Stimulated activated memory B cell treated with anti-CD40 and anti-IgM and Interleukin-4, amounts not matched to agents 10 μg/mL and 1 μg/mL and 100 μg/mL, for 72 hours (primary cell): ENCODE measurements around the gene PPFIBP2.

Experiments used
- ATAC-seq: fragments of 150-1000 bp; cut with Tn5 transposase; 2 replicates; pipeline ENCODE4 v1.10.0; 2021
- H3K27ac Mint-ChIP-seq: one replicate; pipeline ENCODE4 v1.8.0; 2022; ENCODE audit warnings: mild to moderate bottlenecking, mixed read lengths
- H3K27me3 Mint-ChIP-seq: one replicate; pipeline ENCODE4 v1.8.0; 2022; ENCODE audit warnings: mixed read lengths
- H3K36me3 Mint-ChIP-seq: one replicate; pipeline ENCODE4 v1.8.0; 2022; ENCODE audit warnings: mixed read lengths
- H3K4me1 Mint-ChIP-seq: one replicate; pipeline ENCODE4 v1.8.0; 2022; ENCODE audit warnings: mixed read lengths
- H3K4me3 Mint-ChIP-seq: one replicate; pipeline ENCODE4 v1.8.0; 2022; ENCODE audit warnings: mild to moderate bottlenecking, moderate library complexity, mixed read lengths
- H3K9me3 Mint-ChIP-seq: one replicate; pipeline ENCODE4 v1.8.0; 2022; ENCODE audit warnings: mixed read lengths

PPFIBP2 gene

DNA sequence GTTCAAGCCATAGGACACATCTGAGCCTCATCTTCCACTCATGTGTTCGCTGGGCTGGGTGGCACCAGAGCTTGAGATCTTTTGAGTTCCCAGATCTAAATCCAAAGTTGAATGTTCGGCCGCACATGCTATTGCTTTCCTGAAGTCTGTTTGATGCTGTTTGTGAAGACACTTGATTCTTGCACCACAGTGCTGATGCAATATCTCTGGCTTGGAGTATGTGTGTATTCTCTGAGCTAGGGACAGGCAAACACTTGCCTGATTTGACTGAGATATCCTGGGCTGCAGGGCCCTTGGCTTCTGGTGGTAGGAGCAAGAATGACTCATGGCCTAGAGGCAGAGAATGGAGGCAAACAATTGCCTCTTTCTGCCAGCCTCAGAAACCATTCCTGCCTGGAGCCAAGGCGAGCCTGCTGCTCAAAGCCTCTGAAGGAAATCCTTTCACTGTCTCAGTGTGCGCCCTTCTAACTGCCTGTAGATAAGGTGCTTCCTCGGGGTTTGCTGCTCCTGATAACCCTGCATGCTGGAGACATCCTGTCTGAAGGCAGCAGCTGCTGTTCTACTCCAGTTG is 86.5 kb downstream of the PPFIBP2 start:
- ATAC-seq: no peak
- H3K36me3 Mint-ChIP-seq: peaks cover 25% of the 10 kb centered on the region
- no peaks in the 10 kb centered on the region for H3K4me1 Mint-ChIP-seq
- H3K27me3 Mint-ChIP-seq: no peaks in the 10 kb centered on the region
- H3K4me3 Mint-ChIP-seq: no peak overlapping the region
- H3K9me3 Mint-ChIP-seq: no peaks in the 10 kb centered on the region
- no peak overlapping the region for H3K27ac Mint-ChIP-seq

DNA sequence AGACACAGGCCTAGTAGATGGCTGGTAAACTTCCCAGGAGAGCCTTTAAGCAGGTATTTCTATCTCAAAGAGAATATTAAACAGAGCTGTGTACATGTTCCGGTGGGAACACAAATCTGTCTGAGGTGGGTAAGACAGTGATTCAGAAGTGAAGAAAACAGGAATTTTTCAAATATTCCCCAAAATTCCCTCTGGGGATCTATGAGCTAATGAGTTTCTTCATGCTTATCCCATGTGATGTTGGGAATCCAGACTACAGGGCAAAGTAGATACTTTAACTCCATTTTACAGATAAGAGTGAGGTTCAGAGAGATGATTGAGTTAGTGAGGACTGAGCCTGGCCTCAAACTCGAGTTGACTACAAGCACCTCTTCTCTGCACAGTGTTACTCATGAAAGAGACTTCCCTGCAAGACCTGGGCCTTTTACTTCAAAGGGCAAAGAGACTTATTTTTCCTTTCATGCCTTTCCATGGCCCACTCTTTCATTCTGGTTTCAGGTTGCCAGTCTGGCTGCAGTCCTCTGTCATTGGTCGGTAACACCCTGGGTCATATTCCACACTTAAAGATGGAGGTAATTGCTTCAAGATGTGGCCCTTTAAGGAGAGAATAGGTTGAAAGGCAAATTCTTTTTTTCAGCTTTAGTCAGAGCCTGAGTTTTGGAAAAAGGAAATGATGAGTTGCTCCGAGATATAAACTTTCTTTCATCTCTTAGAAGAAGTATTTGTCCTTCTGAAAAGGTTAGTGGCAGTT is 89.4 kb downstream of the PPFIBP2 start:
- Mint-ChIP-seq H3K4me3 (no peak overlapping the region), H3K4me1 (no peaks in the 10 kb centered on the region), H3K27me3 (no peaks in the 10 kb centered on the region), H3K27ac (no peak overlapping the region), H3K9me3 (no peaks in the 10 kb centered on the region), H3K36me3 (peaks cover 19% of the 10 kb centered on the region)
- ATAC-seq: no peak

DNA sequence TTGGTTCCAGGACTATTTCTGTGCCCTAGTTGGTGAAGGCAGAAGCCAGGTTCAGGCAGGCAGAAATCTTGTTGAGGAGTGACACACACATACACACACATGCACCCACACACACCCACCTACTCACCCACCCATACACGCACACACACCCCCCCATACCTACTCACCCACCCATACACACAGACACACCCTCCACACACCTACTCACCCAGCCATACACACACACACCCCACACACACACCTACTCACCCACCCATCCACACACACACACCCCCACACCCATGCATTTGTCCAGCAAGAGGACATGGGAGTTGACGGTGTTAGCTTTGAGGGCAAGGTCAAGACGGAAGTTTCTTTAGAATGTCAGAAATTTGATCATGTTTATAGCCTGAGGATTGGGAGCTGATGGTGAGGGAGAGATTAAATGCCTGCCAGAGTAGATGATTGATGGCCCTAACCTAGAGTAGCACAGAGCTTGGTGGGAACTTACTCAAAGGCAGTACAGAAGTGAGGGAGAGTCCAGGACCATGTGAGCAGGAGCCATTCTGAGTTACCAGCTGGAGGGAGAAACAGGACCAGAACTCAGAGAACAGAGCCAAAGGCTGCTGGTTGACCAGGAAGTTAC is 90.6 kb downstream of the PPFIBP2 start:
- H3K27me3 Mint-ChIP-seq: no peaks in the 10 kb centered on the region
- no peak overlapping the region for H3K27ac Mint-ChIP-seq
- peaks cover 13% of the 10 kb centered on the region for H3K36me3 Mint-ChIP-seq
- H3K9me3 Mint-ChIP-seq: no peaks in the 10 kb centered on the region
- H3K4me3 Mint-ChIP-seq: no peak overlapping the region
- ATAC-seq: no peak
- no peaks in the 10 kb centered on the region for H3K4me1 Mint-ChIP-seq

DNA sequence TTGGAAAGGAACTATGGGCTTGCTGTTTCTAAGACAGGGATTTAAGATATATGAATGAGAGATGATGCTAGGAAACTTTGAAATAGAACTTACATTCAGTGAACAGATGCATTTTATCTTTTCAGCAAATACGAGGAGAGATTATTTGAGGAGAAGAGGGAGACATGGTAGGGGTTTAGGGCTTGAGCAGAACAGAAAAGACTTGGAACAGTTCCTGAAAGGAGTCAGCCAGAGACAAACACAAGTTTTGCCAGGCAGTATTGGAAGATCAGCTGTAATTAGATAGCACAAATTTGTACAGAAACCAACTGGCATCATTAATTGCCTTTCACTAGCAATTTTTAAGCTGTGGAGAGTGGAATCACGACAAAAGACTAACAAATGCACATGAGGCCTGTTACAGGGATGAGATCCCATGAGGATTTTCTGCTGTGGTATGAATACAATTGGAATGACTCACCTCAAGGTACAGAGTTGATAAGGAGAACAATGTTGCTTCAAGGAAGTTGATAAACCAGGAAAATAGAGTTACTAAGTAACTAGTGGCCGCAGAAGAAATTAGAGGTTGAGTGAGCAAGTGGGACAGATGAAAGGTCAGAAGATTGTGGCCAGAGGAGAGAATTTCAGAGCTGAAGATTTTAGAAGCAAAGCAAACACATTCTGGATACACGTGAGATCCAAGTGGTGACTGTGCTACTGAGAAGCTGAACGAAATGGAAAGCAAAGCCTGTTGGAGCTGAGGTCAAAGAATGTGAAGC is 91.6 kb downstream of the PPFIBP2 start:
- H3K9me3 Mint-ChIP-seq: no peaks in the 10 kb centered on the region
- H3K27ac Mint-ChIP-seq: no peak overlapping the region
- H3K4me1 Mint-ChIP-seq: no peaks in the 10 kb centered on the region
- H3K27me3 Mint-ChIP-seq: no peaks in the 10 kb centered on the region
- H3K4me3 Mint-ChIP-seq: no peak overlapping the region
- ATAC-seq: no peak
- H3K36me3 Mint-ChIP-seq: peaks cover 11% of the 10 kb centered on the region

DNA sequence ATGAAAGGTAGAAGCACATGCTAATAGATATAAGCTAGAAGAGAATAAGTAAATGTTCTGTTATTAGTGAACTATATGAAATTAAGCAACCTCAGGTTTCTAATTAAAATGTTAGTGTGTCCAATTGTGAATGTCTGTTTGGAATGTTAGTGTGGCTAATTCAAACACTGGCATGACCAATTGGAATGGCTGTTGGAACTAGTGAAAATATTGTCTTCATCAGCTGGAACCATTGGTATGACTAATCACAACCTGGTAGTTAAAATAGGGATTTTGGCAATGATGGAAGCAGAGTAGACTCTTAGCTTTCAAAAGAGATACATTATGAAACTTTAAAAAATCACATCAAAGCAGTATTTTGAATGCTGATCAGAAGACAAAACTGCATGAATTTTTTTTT is 92.7 kb downstream of the PPFIBP2 start:
- Mint-ChIP-seq H3K36me3 (peaks cover 11% of the 10 kb centered on the region), H3K4me3 (no peak overlapping the region), H3K9me3 (no peaks in the 10 kb centered on the region)

DNA sequence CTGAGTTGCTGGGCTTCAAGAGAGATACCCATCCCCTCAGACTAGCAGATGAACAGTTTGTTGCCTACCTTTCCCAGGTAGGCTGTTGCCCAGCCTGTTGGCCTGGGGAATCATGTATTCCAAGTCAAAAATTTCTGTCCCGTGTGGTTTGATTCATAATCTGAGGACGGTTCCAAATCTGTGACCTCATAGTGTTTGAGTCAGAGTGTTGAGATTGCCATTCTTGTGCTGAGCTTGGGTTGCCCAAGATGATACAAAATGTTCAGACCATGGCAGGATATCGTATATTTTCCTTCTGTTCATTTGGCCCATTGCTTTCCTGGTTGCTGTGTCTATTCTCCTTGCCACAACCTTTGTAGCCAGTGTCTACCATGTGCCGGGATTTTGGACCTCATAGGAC is 95.2 kb downstream of the PPFIBP2 start:
- Mint-ChIP-seq H3K27ac (no peak overlapping the region), H3K36me3 (peaks cover 37% of the 10 kb centered on the region), H3K4me3 (no peak overlapping the region), H3K9me3 (no peaks in the 10 kb centered on the region), H3K4me1 (no peaks in the 10 kb centered on the region), H3K27me3 (no peaks in the 10 kb centered on the region)
- ATAC-seq: no peak

More for the DNA sequence above, 92.7 kb downstream of the PPFIBP2 start:
- Mint-ChIP-seq H3K4me1 (no peaks in the 10 kb centered on the region), H3K27ac (no peak overlapping the region), H3K27me3 (no peaks in the 10 kb centered on the region)
- no peak for ATAC-seq

DNA sequence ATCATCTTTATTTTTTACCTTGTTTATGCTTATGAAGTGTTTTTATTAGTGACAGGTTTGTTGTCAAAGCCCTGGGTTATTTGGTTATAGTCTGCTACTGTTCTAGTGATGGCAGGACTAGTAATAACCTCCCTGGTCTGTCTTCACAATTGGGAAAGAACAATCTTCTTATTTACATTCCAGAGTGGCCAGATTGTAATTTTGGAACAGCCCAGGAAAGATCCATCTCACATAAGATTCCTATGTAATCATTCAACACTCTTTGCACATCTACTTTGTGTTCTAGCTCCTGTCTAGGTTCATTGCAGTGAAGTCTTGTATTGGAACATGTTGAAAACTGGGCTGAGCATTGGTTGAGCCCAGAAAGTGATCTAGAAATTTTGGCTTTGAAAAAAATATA is 95.7 kb downstream of the PPFIBP2 start:
- Mint-ChIP-seq H3K4me1 (no peaks in the 10 kb centered on the region), H3K27ac (no peak overlapping the region), H3K36me3 (peaks cover 42% of the 10 kb centered on the region), H3K9me3 (no peaks in the 10 kb centered on the region), H3K4me3 (no peak overlapping the region), H3K27me3 (no peaks in the 10 kb centered on the region)
- ATAC-seq: no peak

DNA sequence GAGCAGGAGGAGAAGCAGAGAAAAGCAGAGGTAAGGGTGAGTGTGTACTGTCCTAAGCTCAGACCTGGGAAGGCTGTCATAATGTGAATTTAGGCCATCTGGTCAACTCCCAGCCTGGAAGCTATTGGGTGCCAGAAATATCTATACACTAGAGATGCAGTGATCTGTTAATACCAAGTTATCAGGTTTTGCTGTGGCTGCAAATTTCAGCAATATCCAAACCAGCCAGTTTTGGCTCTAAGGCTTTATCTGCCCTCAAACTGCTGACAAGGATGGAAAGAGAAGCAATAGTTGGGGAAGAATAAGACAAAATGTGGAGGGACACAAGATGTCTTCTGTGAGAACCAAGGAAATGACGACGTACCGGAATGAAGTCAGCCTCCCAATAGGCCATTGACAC is 96.6 kb downstream of the PPFIBP2 start:
- Mint-ChIP-seq H3K4me1 (no peaks in the 10 kb centered on the region), H3K27ac (no peak overlapping the region), H3K4me3 (no peak overlapping the region), H3K36me3 (peaks cover 49% of the 10 kb centered on the region), H3K27me3 (no peaks in the 10 kb centered on the region), H3K9me3 (no peaks in the 10 kb centered on the region)
- no peak for ATAC-seq

DNA sequence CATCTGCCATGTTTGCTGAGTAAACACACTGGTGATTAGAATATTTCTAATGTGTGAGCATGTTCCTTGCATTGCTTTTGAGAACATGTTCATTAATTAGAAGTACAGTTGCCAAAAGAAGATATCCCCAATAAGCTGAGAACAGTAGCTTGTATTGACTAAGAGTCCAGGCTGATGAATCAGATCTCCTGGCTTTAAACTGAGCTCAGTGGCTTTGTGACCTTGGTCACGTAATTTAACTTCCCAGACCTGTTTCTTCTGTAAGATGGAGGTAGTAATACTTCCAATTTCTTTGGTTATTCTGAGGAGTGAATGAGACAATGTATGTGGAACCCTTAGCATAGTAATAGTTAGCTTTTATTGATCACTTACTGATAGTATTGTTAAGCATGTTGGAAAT is 97.6 kb downstream of the PPFIBP2 start:
- H3K36me3 Mint-ChIP-seq: peaks cover 59% of the 10 kb centered on the region
- no peaks in the 10 kb centered on the region for H3K4me1 Mint-ChIP-seq
- H3K27ac Mint-ChIP-seq: no peak overlapping the region
- no peaks in the 10 kb centered on the region for H3K9me3 Mint-ChIP-seq
- no peak for ATAC-seq
- H3K4me3 Mint-ChIP-seq: no peak overlapping the region
- no peaks in the 10 kb centered on the region for H3K27me3 Mint-ChIP-seq

DNA sequence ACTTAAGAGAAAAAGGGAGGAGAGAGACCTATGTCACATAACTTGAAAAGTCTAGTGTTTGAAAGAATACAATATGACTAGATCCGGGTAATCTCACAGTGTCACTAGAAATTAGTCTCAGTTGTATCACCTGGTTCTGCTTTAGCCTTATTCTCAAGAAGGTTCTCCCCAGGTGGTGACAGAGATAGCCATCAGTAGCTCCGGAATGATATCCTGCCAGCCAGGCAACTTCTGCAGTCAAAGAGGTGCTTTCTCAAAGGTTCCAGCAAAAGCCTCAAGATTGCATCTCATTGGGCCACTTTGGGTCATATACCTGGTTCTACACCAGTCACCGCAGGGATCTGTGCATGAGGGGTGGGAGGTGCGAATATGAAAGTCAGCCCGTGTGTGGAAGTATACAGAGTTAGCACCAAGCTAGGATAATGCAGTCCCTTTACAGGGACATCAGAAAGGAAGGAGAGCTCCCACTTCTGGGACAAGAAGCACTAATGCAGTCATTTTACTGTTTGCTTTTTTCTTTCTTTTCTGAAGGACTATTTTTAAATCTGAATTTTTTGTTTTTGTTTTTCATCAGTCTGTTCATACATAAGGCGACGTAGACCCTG is 98.4 kb downstream of the PPFIBP2 start:
- Mint-ChIP-seq H3K27ac (no peak overlapping the region), H3K27me3 (no peaks in the 10 kb centered on the region), H3K9me3 (no peaks in the 10 kb centered on the region), H3K4me3 (no peak overlapping the region), H3K4me1 (no peaks in the 10 kb centered on the region), H3K36me3 (peaks cover 67% of the 10 kb centered on the region)
- ATAC-seq: no peak

DNA sequence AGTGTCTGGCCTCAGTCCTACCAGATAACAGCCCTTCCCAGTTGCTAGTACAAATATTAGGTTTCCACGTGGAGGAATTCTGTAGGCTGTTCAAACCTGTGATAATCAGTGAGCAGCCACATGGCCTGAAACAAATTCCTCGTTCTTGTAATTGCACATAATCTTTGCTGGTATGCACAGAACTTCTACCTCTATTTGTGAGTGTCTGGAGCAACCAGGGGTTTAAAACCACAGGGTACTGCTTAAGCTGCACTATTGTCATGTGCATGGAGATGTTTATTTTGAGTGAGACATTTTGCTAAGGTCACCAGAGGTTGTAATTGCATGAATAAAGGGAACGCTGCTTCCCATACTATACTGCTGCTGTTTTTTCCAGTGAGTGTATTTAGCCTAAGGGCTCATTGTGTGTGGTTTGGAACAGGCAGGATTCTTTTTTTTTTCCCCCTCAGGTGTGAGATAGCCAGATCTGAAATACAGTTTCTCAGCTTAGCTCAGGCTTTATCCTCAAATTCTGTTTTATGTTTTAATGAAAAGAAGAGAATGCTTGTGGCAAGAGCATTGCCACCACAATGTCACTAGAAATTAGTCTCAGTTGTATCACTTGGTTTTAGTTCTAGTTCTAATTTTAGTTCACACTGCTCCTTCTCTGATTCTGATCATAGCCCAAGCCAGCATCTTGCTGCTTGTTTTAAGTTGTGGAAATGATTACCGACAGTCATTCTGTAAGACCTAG is 99.0 kb downstream of the PPFIBP2 start:
- Mint-ChIP-seq H3K27ac (no peak overlapping the region), H3K27me3 (no peaks in the 10 kb centered on the region), H3K36me3 (peaks cover 69% of the 10 kb centered on the region), H3K4me3 (no peak overlapping the region), H3K4me1 (no peaks in the 10 kb centered on the region), H3K9me3 (no peaks in the 10 kb centered on the region)
- ATAC-seq: no peak

DNA sequence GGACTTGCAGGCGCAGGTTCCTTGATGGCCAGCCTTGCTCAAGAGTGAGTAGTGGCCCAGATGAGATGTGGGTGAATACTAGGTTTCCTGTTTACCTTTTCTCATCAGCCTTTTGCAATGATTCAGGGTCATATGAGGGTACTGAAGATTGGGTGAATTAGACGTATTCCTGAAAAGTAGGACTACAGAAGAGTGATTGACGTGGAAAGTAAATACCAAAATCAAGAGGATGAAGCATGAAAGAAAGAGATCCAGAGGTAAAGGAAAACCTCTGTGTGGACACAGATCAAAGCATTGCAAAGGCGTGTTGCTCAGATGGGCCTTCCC is 99.6 kb downstream of the PPFIBP2 start:
- Mint-ChIP-seq H3K36me3 (peaks cover 74% of the 10 kb centered on the region), H3K27me3 (no peaks in the 10 kb centered on the region), H3K4me1 (no peaks in the 10 kb centered on the region), H3K9me3 (no peaks in the 10 kb centered on the region), H3K4me3 (no peak overlapping the region), H3K27ac (no peak overlapping the region)
- ATAC-seq: no peak

DNA sequence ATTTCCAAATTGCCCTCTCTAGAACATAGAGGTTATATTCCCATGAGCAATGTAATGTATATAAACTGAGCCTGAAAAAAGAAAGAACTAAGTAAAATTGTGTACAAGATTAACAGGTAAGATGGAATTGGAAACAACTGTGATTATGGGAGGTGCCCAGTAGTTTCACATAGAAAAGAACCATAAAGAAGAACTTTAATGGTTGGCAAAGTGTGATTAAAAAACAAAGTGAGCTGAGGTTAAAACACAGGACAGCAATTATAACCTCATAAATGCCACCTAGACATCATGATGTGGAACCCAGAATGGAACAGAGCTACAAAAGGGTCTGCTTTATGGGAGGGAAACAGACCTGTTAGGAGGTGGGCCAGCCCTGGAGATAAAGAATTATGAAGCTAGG is 100.9 kb downstream of the PPFIBP2 start:
- no peaks in the 10 kb centered on the region for H3K4me1 Mint-ChIP-seq
- H3K4me3 Mint-ChIP-seq: no peak overlapping the region
- no peaks in the 10 kb centered on the region for H3K27me3 Mint-ChIP-seq
- no peak overlapping the region for H3K27ac Mint-ChIP-seq
- H3K9me3 Mint-ChIP-seq: no peaks in the 10 kb centered on the region
- no peak for ATAC-seq
- H3K36me3 Mint-ChIP-seq: peaks cover 79% of the 10 kb centered on the region

DNA sequence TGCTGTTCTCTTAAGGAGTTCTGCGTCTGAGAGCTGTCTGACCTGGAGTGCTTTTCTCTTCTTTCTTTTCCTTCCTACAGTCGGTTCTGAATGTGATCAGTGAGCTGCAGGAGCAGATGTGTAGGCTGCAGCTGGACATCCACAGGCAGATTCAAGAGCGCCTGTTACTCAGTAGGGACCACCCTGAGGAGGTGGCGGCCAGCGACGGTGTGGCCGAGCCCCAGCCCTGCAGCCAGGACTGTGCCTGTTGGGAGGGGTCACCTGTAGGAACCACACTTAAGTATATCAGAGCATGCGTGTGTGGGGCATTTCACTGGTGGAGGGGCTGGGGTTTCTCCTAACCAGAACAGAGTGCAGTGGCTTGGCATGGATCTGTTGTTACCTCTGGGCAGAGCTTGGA is 103.2 kb downstream of the PPFIBP2 start:
- Mint-ChIP-seq H3K4me1 (no peaks in the 10 kb centered on the region), H3K9me3 (no peaks in the 10 kb centered on the region), H3K27me3 (no peaks in the 10 kb centered on the region), H3K36me3 (peaks cover 65% of the 10 kb centered on the region), H3K4me3 (no peak overlapping the region), H3K27ac (no peak overlapping the region)
- no peak for ATAC-seq

DNA sequence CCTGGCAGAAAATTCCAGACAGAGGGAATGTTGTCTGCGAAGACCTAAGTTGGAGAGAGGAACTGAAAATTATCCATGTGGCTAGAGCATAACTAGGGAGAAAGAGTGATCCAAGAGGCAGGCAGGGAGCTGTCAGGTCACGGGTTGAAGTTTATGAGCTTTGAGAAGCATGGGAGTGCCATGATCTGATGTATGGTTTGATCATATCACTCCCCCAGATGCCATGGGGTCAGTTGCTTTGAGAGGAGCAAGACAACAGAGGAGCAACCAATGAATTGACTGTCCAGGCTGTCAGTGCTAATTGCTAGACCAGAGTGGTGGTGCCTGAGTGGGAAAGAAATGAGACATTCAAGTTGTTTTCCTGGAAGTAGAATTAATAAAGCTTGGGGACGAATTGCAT is 105.5 kb downstream of the PPFIBP2 start:
- no peaks in the 10 kb centered on the region for H3K27me3 Mint-ChIP-seq

More for the DNA sequence above, 105.5 kb downstream of the PPFIBP2 start:
- ATAC-seq: no peak
- Mint-ChIP-seq H3K27ac (no peak overlapping the region), H3K9me3 (no peaks in the 10 kb centered on the region), H3K4me3 (no peak overlapping the region), H3K4me1 (no peaks in the 10 kb centered on the region), H3K36me3 (peaks cover 53% of the 10 kb centered on the region)
